GM23338 (cell line): ENCODE results near the gene RAD21L1. TPM values are rescaled to one million over a fixed set of nuclear protein-coding genes. Genes with fewer than 3 reads are reported as not detected.

Source experiments
- CREB1 ChIP-seq: fragments of 250-450 bp; sonication (Bioruptor Pico); IDR thresholded peaks from 2 replicates; pipeline ENCODE4 v1.5.0; 2020; ENCODE audit warnings: low read depth, mild to moderate bottlenecking, moderate library complexity
- CTCF ChIP-seq, 2 experiments: fragments of 200-600 bp in 1 of 2; sonication (generic) in 1 of 2; conservative IDR thresholded peaks; 2 replicates each; pipeline versions ENCODE4 v1.5.1 to v1.6.1; 2016 to 2017; ENCODE audit warnings: antibody characterized with exemption in 2 of 2, low read depth in 2 of 2, mild to moderate bottlenecking in 2 of 2, moderate library complexity in 1 of 2
- POLR2AphosphoS5 ChIP-seq: IDR thresholded peaks from 2 replicates; pipeline ENCODE4 v1.6.1; 2016; ENCODE audit warnings: antibody characterized with exemption, low read depth
- ZNF114 ChIP-seq: fragments of 250-450 bp; sonication (Bioruptor Pico); IDR thresholded peaks from 2 replicates; pipeline ENCODE4 v1.5.0; 2020; ENCODE audit warnings: mild to moderate bottlenecking, moderate library complexity
- ZNF462 ChIP-seq: fragments of 250-450 bp; sonication (Bioruptor Pico); IDR thresholded peaks from 2 replicates; pipeline ENCODE4 v1.5.0; 2020; ENCODE audit warnings: mild to moderate bottlenecking, moderate library complexity
- polyA plus RNA-seq: library from polyadenylated mRNA; unstranded; fragments of >200 nt; fragmentation: Nextera tagmentation; extraction: Ambion mirVana; gene quantifications from 2 replicates; pipeline ENCODE4 v1.2.1, GENCODE V29; 2016
- total RNA-seq: library from RNA; depleted of rRNA; stranded (reverse); fragments of >200 nt; shearing (Covaris generic); gene quantifications from 2 replicates; pipeline ENCODE4 v1.2.3, GENCODE V29; 2014
- TF ChIP-seq, protein P1 (sequence below): IDR thresholded peaks from one replicate; pipeline ENCODE4 v1.6.1; 2018; ENCODE audit warnings: antibody characterized with exemption; ENCODE audit not compliant: unreplicated experiment

Gene RAD21L1
- total and polyA plus RNA-seq, 2 experiments from 2014 or later: 0.10 to 0.95 TPM

DNA sequence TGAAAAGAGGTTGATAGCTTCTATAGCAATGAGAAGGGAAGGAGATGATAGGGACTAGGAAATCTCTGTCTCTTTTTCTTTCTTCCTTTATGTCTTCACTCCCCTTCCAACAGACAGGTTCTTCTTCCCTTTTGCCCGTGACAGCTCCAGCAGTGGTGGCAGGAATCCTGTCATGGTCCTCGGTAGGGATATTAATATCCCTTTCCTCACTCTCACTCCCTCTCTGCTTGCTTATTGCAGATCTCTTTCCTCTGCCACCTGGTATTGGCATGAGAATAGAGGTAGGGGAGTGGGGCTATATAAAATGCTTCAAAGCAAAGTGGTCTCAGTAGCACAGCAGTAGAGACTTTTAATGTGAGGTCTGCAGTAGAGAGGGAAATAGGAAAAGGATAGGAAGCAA, 19.7 kb downstream of the RAD21L1 start (continued):
- TF ChIP-seq ZNF462 (CRISPR knock-in tag) (no peak), CTCF (conservative IDR thresholded peaks at IDR 0.05; ENCODE audit: low read depth in 2 of 2) (no peak), POLR2AphosphoS5 (no peak), ZNF114 (CRISPR knock-in tag) (no peak), CREB1 (CRISPR knock-in tag) (no peak)
- TF ChIP-seq, protein P1, sequence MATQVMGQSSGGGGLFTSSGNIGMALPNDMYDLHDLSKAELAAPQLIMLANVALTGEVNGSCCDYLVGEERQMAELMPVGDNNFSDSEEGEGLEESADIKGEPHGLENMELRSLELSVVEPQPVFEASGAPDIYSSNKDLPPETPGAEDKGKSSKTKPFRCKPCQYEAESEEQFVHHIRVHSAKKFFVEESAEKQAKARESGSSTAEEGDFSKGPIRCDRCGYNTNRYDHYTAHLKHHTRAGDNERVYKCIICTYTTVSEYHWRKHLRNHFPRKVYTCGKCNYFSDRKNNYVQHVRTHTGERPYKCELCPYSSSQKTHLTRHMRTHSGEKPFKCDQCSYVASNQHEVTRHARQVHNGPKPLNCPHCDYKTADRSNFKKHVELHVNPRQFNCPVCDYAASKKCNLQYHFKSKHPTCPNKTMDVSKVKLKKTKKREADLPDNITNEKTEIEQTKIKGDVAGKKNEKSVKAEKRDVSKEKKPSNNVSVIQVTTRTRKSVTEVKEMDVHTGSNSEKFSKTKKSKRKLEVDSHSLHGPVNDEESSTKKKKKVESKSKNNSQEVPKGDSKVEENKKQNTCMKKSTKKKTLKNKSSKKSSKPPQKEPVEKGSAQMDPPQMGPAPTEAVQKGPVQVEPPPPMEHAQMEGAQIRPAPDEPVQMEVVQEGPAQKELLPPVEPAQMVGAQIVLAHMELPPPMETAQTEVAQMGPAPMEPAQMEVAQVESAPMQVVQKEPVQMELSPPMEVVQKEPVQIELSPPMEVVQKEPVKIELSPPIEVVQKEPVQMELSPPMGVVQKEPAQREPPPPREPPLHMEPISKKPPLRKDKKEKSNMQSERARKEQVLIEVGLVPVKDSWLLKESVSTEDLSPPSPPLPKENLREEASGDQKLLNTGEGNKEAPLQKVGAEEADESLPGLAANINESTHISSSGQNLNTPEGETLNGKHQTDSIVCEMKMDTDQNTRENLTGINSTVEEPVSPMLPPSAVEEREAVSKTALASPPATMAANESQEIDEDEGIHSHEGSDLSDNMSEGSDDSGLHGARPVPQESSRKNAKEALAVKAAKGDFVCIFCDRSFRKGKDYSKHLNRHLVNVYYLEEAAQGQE: no peak
